Neural progenitor cell (in vitro differentiated cells): Measurements from ENCODE around the gene BEAN1.

Experiments
- CTCF ChIP-seq: fragments of 200-600 bp; sonication (generic); IDR thresholded peaks from 2 replicates; pipeline ENCODE4 v1.5.1; 2017; ENCODE audit warnings: antibody characterized with exemption, mild to moderate bottlenecking
- EZH2phosphoT487 ChIP-seq: fragments of 200-600 bp; sonication (generic); IDR thresholded peaks from 2 replicates; pipeline ENCODE4 v1.6.1; 2017; ENCODE audit warnings: antibody characterized with exemption

GRCh38 chr16:66418165-66418962 lies 8.7 kb upstream of the BEAN1 start:
- no peak for TF ChIP-seq CTCF
- TF ChIP-seq EZH2phosphoT487 = no peak
